GM12878 (cell line): ENCODE data around the gene TOGARAM1. TPM values are rescaled to one million over a fixed set of nuclear protein-coding genes. Genes with fewer than 3 reads are reported as not detected.

Experiments used
- ATAC-seq: fragments of 200-7000 bp; cut with Tn5 transposase; 3 replicates; pipeline ENCODE4 v1.9.1; 2020; ENCODE audit warnings: mild to moderate bottlenecking, moderate library complexity
- BruUV-seq: library from RNA; stranded (reverse); fragments of 400-500 nt; replicated peaks from 2 replicates; lab custom pipeline; 2021; lab: Mats Ljungman, UMichigan
- CTCF ChIA-PET: fragments of 300-600 bp; sonication (Branson Sonifier 250); formaldehyde crosslinking; extraction: SDS; loops from one replicate; lab custom pipeline; 2021; ENCODE audit warnings: inconsistent platforms; lab: Yijun Ruan, JAX
- POLR2A ChIA-PET: fragments of 350-600 bp; formaldehyde crosslinking; extraction: SDS; loops from one replicate; lab custom pipeline; 2021; ENCODE audit warnings: inconsistent platforms; lab: Charles Lee
- RAD21 ChIA-PET: fragments of 300-600 bp; sonication (Branson Sonifier 250); formaldehyde crosslinking; loops from one replicate; lab custom pipeline; 2023; ENCODE audit warnings: antibody characterized with exemption; ENCODE audit not compliant: unreplicated experiment; lab: Charles Lee
- SMC1A ChIA-PET: fragments of 300-600 bp; sonication (Branson Sonifier 250); formaldehyde crosslinking; loops from one replicate; lab custom pipeline; 2023; ENCODE audit not compliant: unreplicated experiment, uncharacterized antibody; lab: Charles Lee
- DNase-seq: peaks from one replicate; pipeline ENCODE4 v3.0.0-alpha.2; 2011; ENCODE audit warnings: low read depth, low spot score
- FAIRE-seq: peaks from 3 replicates; lab custom pipeline; 2011; peaks lifted over from hg19 to GRCh38; lab: Jason Lieb, UNC
- H2AFZ ChIP-seq: 2 replicates; pipeline ENCODE4 v1.6.0; 2011; ENCODE audit warnings: low read depth, low read length, control low read depth; ENCODE audit not compliant: control insufficient read depth
- H3K27ac ChIP-seq: 2 replicates; pipeline ENCODE4 v1.5.1; 2011; ENCODE audit warnings: control low read depth; ENCODE audit not compliant: control insufficient read depth, insufficient read depth
- H3K27me3 ChIP-seq, 2 experiments: replicated peaks in 1 of 2; 2 replicates each; pipeline versions ENCODE4 v1.6.0 to v1.6.1; 2011; ENCODE audit warnings: low read length in 1 of 2; ENCODE audit not compliant: control insufficient read depth in 2 of 2, insufficient read depth in 2 of 2
- H3K36me3 ChIP-seq, 2 experiments: 2 replicates each; pipeline ENCODE4 v1.5.1; 2011; ENCODE audit warnings: low read length in 1 of 2; ENCODE audit not compliant: control insufficient read depth in 2 of 2, insufficient read depth in 2 of 2
- H3K4me1 ChIP-seq: 2 replicates; pipeline ENCODE4 v1.6.1; 2011; ENCODE audit warnings: mild to moderate bottlenecking, low read length, moderate library complexity, mixed read lengths; ENCODE audit not compliant: control insufficient read depth, insufficient read depth
- H3K4me2 ChIP-seq: 2 replicates; pipeline ENCODE4 v1.6.0; 2011; ENCODE audit warnings: control low read depth; ENCODE audit not compliant: control insufficient read depth, insufficient read depth
- H3K4me3 ChIP-seq: fragments of 200-600 bp; sonication (generic); 2 replicates; pipeline ENCODE4 v1.5.1; 2016
- H3K79me2 ChIP-seq: 2 replicates; pipeline ENCODE4 v1.6.0; 2011; ENCODE audit warnings: low read length; ENCODE audit not compliant: control insufficient read depth, insufficient read depth
- H3K9ac ChIP-seq: 2 replicates; pipeline ENCODE4 v1.8.0; 2011; ENCODE audit warnings: low read length, control low read depth, mixed read lengths; ENCODE audit not compliant: control insufficient read depth, insufficient read depth
- H3K9me3 ChIP-seq: replicated peaks from 3 replicates; pipeline ENCODE4 v1.5.1; 2011; ENCODE audit warnings: mild to moderate bottlenecking, low read length; ENCODE audit not compliant: control insufficient read depth, insufficient read depth
- H4K20me1 ChIP-seq: 2 replicates; pipeline ENCODE4 v1.6.0; 2011; ENCODE audit not compliant: control insufficient read depth, insufficient read depth
- ATF2 ChIP-seq: IDR thresholded peaks from 2 replicates; pipeline ENCODE4 v1.6.1; 2012; ENCODE audit warnings: low read length, inconsistent platforms
- CBFB ChIP-seq: IDR thresholded peaks from 2 replicates; pipeline ENCODE4 v1.6.1; 2016; ENCODE audit warnings: antibody characterized with exemption, low read depth
- FOS ChIP-seq: IDR thresholded peaks from 3 replicates; pipeline ENCODE4 v1.6.1; 2011; ENCODE audit warnings: borderline replicate concordance; ENCODE audit not compliant: insufficient read length; ENCODE audit errors: extremely low read depth
- FOXK2 ChIP-seq: fragments of 450-650 bp; IDR thresholded peaks from 2 replicates; pipeline ENCODE4 v1.6.1; 2017; ENCODE audit warnings: mild to moderate bottlenecking, moderate library complexity
- MYB ChIP-seq: fragments of 150-350 bp; IDR thresholded peaks from 2 replicates; pipeline ENCODE4 v1.6.1; 2014; ENCODE audit warnings: mild to moderate bottlenecking, low read depth, low read length, borderline replicate concordance
- NFIC ChIP-seq: IDR thresholded peaks from 2 replicates; pipeline ENCODE4 v1.6.1; 2012; ENCODE audit warnings: low read depth, mild to moderate bottlenecking, inconsistent platforms, low read length, moderate library complexity
- NFYB ChIP-seq: IDR thresholded peaks from 2 replicates; pipeline ENCODE4 v1.6.1; 2011; ENCODE audit warnings: low read depth, mild to moderate bottlenecking, low read length, improper control_type of control experiment, moderate library complexity; ENCODE audit not compliant: insufficient read depth
- NR2C1 ChIP-seq: fragments of 450-650 bp; IDR thresholded peaks from 2 replicates; pipeline ENCODE4 v1.6.1; 2017; ENCODE audit warnings: antibody characterized with exemption, mild to moderate bottlenecking, moderate library complexity
- PBX3 ChIP-seq: IDR thresholded peaks from 2 replicates; pipeline ENCODE4 v1.6.1; 2011; ENCODE audit warnings: mild to moderate bottlenecking, low read depth, low read length, moderate library complexity; ENCODE audit not compliant: insufficient replicate concordance
- POLR2AphosphoS5 ChIP-seq: IDR thresholded peaks from 2 replicates; pipeline ENCODE4 v1.6.1; 2011; ENCODE audit warnings: mild to moderate bottlenecking, low read length, inconsistent platforms
- SIX5 ChIP-seq: IDR thresholded peaks from 2 replicates; pipeline ENCODE4 v1.6.1; 2011; ENCODE audit warnings: mild to moderate bottlenecking, low read depth, low read length, moderate library complexity; ENCODE audit not compliant: severe bottlenecking
- TBL1XR1 ChIP-seq: IDR thresholded peaks from 2 replicates; pipeline ENCODE4 v1.6.1; 2012; ENCODE audit warnings: low read depth, low read length, improper control_type of control experiment
- USF1 ChIP-seq: IDR thresholded peaks from 2 replicates; pipeline ENCODE4 v1.6.1; 2011; ENCODE audit warnings: borderline replicate concordance, low read depth, mild to moderate bottlenecking, moderate library complexity, mixed read lengths, low read length; ENCODE audit not compliant: insufficient read depth; ENCODE audit errors: extremely low read length
- WRNIP1 ChIP-seq: IDR thresholded peaks from 2 replicates; pipeline ENCODE4 v1.6.1; 2011; ENCODE audit warnings: low read depth, low read length, improper control_type of control experiment, borderline replicate concordance
- ZBTB40 ChIP-seq: fragments of 450-650 bp; IDR thresholded peaks from 2 replicates; pipeline ENCODE4 v1.6.1; 2016; ENCODE audit warnings: mild to moderate bottlenecking, moderate library complexity, borderline replicate concordance
- WGBS: methylation state at CpG from one replicate; pipeline ENCODE4 v1.1.6; 2016; ENCODE audit warnings: low lambda C conversion rate; ENCODE audit not compliant: insufficient replicate concordance, insufficient coverage; ENCODE audit errors: missing lambda C conversion rate; 5-methylcytosine and 5-hydroxymethylcytosine counted together
- in situ Hi-C: fragments of 300-500 bp; cut with MboI; formaldehyde crosslinking; loops from 9 replicates; pipeline ENCODE4 v1.14.3; 2018; ENCODE audit warnings: mixed read lengths
- intact Hi-C: fragments of 100-400 bp; cut with micrococcal nuclease; formaldehyde crosslinking; loops from one replicate; pipeline ENCODE4 v1.14.2; 2022; ENCODE audit not compliant: unreplicated experiment
- polyA plus RNA-seq, 11 experiments: library from polyadenylated mRNA; depleted of rRNA in 4 of 11; unstranded in 6 of 11; stranded (reverse) in 5 of 11; fragments of >200 nt; fragmentation: Nextera tagmentation in 4 of 11; fragmentation: Illumina TruSeq in 1 of 11; extraction: Ambion mirVana in 4 of 11; extraction: Trizol in 1 of 11; gene quantifications; 1 replicate in 1 of 11; 2 replicates in 10 of 11; pipeline versions ENCODE4 v1.2.1 to v1.2.3, GENCODE V29; 2011 to 2016; ENCODE audit warnings: inconsistent platforms in 2 of 11, missing spikeins in 2 of 11, low read depth in 1 of 11
- total RNA-seq, 4 experiments: library from RNA; depleted of rRNA in 3 of 4; stranded (reverse); fragments of >200 nt in 3 of 4; fragmentation: Illumina TruSeq in 1 of 4; extraction: Trizol in 1 of 4; gene quantifications; 2 replicates each; pipeline versions ENCODE4 v1.2.1 to v1.2.3, GENCODE V29; 2013 to 2021

TOGARAM1 gene
- total and polyA plus RNA-seq, 10 of the 15 experiments (the other 5 are each of a cell fraction or from before 2014, with no cell fraction given): 2.1 to 14.4 (median 7.2) TPM

- DNase-seq (no peak), FAIRE-seq (no peak), ATAC-seq (no peak)
- SMC1A ChIA-PET: interaction anchor here (1.0 to 1.7 kb wide), 6 partner anchors 10 to 289 kb away, joined by 3 to 6 read pairs (median 3); no protein-coding TSS in a partner anchor
- in situ Hi-C loops: no loop called here
- Histone ChIP-seq H3K9me3 (no peaks in the 10 kb centered on the region), H3K4me2 (peak overlapping the region; percentile 92), H3K27me3 (no peaks in the 10 kb centered on the region), H3K27ac (peak overlapping the region; percentile 78; the same call in 1 of the 2 replicates), H3K79me2 (peaks cover 94% of the 10 kb centered on the region), H3K4me1 (no peaks in the 10 kb centered on the region), H3K4me3 (peak overlapping the region; percentile 79), H4K20me1 (no peaks in the 10 kb centered on the region), H3K9ac (peak overlapping the region; percentile 35; the same call in 1 of the 2 replicates), H3K36me3 (no peaks in the 10 kb centered on the region), H2AFZ (no peak overlapping the region)
- RAD21 ChIA-PET: interaction anchor here (1.2 to 1.3 kb wide), 2 partner anchors 125 to 129 kb away, joined by 4 read pairs; partner anchors contain the start of gene PRPF39
- WGBS: 50% methylated on average over 3 of the region's 3 CpGs
- CTCF ChIA-PET: interaction anchor here (0.7 to 1.4 kb wide), 2 partner anchors 61 to 127 kb away, joined by 3 read pairs; no protein-coding TSS in a partner anchor
- intact Hi-C loops: no loop called here
- POLR2A ChIA-PET: interaction anchor here (1.6 kb wide), 1 partner anchor 175 kb away, joined by 5 read pairs; the partner anchor contains the start of gene FKBP3
- BruUV-seq: no TSS peak
- TF ChIP-seq POLR2AphosphoS5: no peak
- TF ChIP-seq MYB: no peak
- TF ChIP-seq ATF2: no peak
- TF ChIP-seq TBL1XR1: no peak
- TF ChIP-seq USF1: no peak
- TF ChIP-seq PBX3: no peak
- TF ChIP-seq NFIC: no peak
- TF ChIP-seq FOS: no peak
- no peak for TF ChIP-seq ZBTB40
- no peak for TF ChIP-seq NFYB
- TF ChIP-seq CBFB: no peak
- no peak for TF ChIP-seq SIX5
- no peak for TF ChIP-seq FOXK2
- TF ChIP-seq NR2C1: no peak
- no peak for TF ChIP-seq WRNIP1
These were observed 2.5 kb upstream of the TOGARAM1 start for GRCh38 chr14:44959538-44959937.
